Activated CD4-positive, alpha-beta T cell treated with anti-CD3 and anti-CD28 coated beads, Interleukin-2, amount 10 ng/mL, durations not matched to agents 7 days and 5 days (primary cell): Measurements from ENCODE around the gene DENND2C. TPM values are rescaled to one million over a fixed set of nuclear protein-coding genes. Genes with fewer than 3 reads are reported as not detected.

Source experiments
- CTCF ChIA-PET: fragments of 350-600 bp; sonication (Branson Sonifier 250); formaldehyde crosslinking; loops from one replicate; lab custom pipeline; 2021; ENCODE audit warnings: antibody characterized with exemption; lab: Charles Lee
- POLR2A ChIA-PET: fragments of 350-600 bp; sonication (Branson Sonifier 250); formaldehyde crosslinking; loops from one replicate; lab custom pipeline; 2021; ENCODE audit warnings: antibody characterized with exemption; lab: Charles Lee
- DNase-seq: peaks from one replicate; pipeline ENCODE4 v3.0.0-alpha.2; 2020
- H3K27ac Mint-ChIP-seq: one replicate; pipeline ENCODE4 v1.8.0; 2021; ENCODE audit warnings: mild to moderate bottlenecking, moderate library complexity, mixed read lengths
- H3K27me3 Mint-ChIP-seq: one replicate; pipeline ENCODE4 v1.8.0; 2021; ENCODE audit warnings: mixed read lengths
- H3K36me3 Mint-ChIP-seq: one replicate; pipeline ENCODE4 v1.8.0; 2021; ENCODE audit warnings: low read depth, mixed read lengths
- H3K4me1 Mint-ChIP-seq: one replicate; pipeline ENCODE4 v1.8.0; 2021; ENCODE audit warnings: mixed read lengths
- H3K4me3 Mint-ChIP-seq: one replicate; pipeline ENCODE4 v1.8.0; 2021; ENCODE audit warnings: mild to moderate bottlenecking, moderate library complexity, mixed read lengths
- H3K9me3 Mint-ChIP-seq: one replicate; pipeline ENCODE4 v1.8.0; 2021; ENCODE audit warnings: mixed read lengths
- total RNA-seq, 2 experiments: library from RNA; stranded (reverse); gene quantifications; one replicate each; pipeline ENCODE4 v1.2.3, GENCODE V29; 2021

DENND2C gene, protein sequence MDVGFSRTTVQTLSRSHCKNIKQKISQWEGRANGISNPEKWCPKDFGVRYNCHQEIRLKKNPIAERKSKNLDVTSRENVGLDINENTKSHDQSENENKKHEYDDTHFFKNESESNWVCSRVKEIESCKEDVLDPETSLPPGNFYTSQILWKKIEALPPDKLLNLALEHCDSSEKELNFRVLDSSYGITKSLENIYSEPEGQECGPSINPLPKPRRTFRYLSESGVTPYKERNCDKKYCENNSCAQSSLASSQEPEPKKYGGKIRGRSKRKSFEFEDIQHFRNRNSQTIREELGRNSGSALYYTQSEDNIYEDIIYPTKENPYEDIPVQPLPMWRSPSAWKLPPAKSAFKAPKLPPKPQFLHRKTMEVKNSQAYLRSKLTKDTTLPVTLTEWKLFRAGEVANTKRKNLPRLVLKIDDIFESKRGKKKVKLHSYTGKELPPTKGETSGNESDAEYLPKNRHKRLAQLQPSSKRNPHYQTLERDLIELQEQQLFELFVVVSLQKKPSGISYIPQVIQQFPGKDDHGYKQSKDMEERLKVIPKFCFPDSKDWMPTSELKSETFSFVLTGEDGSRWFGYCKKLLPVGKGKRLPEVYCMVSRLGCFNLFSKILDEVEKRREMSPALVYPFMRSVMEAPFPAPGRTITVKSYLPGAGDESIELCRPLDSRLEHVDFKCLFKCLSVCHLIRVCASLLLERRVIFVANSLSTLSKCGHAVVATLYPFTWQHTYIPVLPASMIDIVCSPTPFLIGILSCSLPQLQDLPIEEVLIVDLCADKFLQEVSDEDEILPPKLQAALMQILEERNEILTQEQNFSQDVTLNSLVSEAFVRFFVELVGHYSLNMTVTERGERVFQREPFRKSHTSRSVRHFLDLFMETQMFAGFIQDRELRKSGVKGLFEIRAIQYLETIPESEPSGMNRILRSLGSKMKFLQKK
- total RNA-seq = under 1 TPM; 0.12 to 0.15 TPM

DNA sequence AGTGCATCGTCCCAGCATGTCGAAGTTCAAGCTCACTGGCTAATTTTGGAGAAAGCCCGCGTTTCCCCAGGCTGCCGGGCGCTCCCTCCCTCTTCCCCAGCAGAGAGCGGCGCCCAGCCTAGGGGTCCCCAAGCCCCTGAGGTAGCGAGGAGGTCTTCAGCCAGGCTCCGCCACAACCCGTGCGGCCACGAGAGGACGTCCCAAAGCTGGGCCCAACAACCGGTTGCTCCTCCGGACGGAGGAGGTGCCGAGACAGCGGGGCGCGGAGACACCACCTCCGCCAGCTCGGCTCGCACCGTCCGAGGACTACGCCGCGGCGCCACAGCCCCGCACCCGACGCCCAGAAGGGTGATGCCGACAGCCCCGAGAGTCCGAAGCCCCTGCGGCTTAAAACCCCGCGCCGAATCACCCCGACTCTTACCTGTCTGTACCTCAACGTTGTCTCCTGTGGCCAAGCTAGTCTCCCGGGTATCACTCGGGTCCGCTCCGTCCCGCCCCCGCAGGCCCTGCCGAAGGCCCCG, at the start of gene DENND2C:
DENND2C (minus strand) TSS at position 488 of the 521 bp plus-strand sequence. CDS start 44,065 bp downstream, outside the sequence.
- no peak for DNase-seq
- H3K9me3 Mint-ChIP-seq = no peaks in the 10 kb centered on the region
- peaks cover 11% of the 10 kb centered on the region for H3K4me1 Mint-ChIP-seq
- H3K27me3 Mint-ChIP-seq = peaks cover 27% of the 10 kb centered on the region
- ChIA-PET POLR2A (interaction anchor here (0.7 kb wide), 1 partner anchor 201 kb away, joined by 3 read pairs; no protein-coding TSS in a partner anchor), CTCF (interaction anchor here (1.3 kb wide), 2 partner anchors 39 to 323 kb away, joined by 4 read pairs; no protein-coding TSS in a partner anchor)
- peak within 1 kb of the TSS; percentile 85 for H3K27ac Mint-ChIP-seq
- H3K36me3 Mint-ChIP-seq = no peaks in the 10 kb centered on the region
- peak within 1 kb of the TSS; percentile 94 for H3K4me3 Mint-ChIP-seq

DNA sequence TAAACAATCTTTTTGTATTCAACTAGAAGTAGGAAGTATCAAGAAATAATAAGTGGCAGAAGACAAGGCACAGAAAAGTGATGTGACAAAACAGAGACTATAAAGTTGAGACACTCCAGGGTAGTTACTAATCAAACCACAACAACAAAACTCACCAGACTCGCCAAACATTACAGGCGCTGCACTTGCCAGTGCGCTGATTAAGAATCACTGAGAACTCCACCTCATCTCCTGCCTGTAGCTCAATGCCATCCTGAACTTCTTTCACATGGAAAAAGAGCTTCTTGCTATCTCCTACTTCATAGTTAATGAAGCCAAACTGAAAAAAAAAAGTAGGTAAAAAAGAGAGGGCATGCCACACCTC, 49.6 kb upstream of the DENND2C start:
- H3K9me3 Mint-ChIP-seq = no peaks in the 10 kb centered on the region
- ChIA-PET POLR2A (interaction anchor here (0.7 kb wide), 1 partner anchor 26 kb away, joined by 6 read pairs; no protein-coding TSS in a partner anchor), CTCF (interaction anchor here (1.0 kb wide), 1 partner anchor 9 kb away, joined by 5 read pairs; no protein-coding TSS in a partner anchor)
- peaks cover 69% of the 10 kb centered on the region for H3K36me3 Mint-ChIP-seq
- H3K4me1 Mint-ChIP-seq = peaks cover 16% of the 10 kb centered on the region
- no peak overlapping the region for H3K4me3 Mint-ChIP-seq
- peak overlapping the region; percentile 7 for H3K27ac Mint-ChIP-seq
- DNase-seq = no peak
- H3K27me3 Mint-ChIP-seq = no peaks in the 10 kb centered on the region

DNA sequence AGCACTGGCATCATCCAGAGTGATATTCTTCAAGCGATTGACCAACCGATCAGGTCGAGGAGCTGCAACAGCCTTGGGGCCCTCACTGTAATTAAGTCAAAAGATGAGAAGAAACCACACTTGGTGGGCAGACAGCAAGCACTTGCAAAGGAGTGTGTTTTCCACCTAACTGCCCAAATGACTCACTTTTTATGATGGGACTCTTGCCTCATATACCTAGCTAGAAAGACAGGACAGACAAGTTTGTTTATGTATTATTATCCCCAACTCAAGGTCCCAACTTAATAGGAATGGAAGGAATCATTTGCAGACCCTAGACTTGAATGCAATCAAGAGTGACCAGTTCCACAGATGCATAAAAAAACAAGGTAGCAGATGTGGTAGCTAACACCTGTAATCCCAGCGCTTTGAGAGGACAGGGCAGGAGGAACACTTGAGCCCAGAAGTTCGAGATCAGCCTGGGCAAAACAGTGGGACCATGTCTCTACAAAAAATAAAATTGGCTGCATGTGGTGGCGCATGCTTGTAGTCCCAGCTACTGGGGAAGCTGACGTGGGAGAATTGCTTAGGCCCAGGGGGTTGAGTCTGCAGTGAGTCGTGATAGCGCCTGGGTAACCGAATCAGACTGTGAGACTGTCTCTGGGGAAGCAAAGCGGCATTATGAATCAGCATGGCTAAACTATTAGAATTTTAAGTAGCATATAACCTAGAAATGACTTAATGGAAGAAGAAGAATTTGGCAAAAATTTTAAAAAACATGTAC, 49.0 kb upstream of the DENND2C start:
- CTCF ChIA-PET = no interaction called here
- POLR2A ChIA-PET = no interaction called here
- peaks cover 22% of the 10 kb centered on the region for H3K4me1 Mint-ChIP-seq

DNA sequence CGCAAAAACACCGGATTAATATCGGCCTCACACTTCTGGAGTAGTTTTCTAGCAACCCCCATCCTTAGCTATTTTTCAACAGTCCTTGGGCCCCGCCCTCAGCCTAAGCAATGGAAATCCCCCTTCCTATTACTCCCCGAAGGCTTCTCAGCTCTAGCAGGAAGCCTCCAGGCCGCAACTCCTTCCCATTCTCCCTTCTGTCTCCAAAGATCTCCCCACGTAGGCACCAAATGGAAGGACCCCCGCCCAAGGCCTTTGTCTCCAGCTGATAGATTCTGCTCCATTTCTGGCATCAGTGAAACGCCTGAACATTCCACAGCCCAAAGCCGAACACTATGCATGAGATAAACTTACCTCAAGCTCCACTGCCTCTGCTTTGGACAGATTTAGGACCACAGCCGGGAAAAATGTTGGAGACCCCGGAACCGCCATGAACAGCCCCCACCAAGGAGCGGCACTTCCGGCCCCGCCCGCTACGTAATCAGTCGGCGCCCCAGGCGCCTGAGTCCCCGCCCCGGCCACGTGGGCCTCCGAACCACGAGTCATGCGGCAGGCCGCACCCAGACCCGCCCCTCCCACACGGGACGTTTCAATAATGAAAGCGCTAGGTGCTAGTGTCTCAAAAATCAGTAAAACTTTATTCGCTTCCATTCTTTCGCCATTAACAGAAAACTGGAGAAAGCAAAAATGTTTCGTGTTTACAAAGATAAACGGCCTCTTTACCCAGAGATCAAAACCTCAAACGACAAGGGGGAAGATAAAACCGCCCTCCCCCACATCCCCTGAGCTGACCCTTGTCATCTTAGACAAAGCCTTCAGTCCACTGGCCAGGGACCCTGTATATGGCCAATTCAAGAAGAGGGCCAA, 46.7 kb upstream of the DENND2C start, which contains the start of gene NRAS:
NRAS (minus strand) TSS at position 468 of the 867 bp plus-strand sequence. CDS start 611 bp downstream, outside the sequence.
- peaks cover 67% of the 10 kb centered on the region for H3K36me3 Mint-ChIP-seq
- H3K27me3 Mint-ChIP-seq = no peaks in the 10 kb centered on the region
- peak within 1 kb of the TSS; percentile 92 for H3K4me3 Mint-ChIP-seq
- H3K4me1 Mint-ChIP-seq = peaks cover 19% of the 10 kb centered on the region
- peak within 1 kb of the TSS; percentile 96 for H3K27ac Mint-ChIP-seq
- ChIA-PET CTCF (interaction anchor here (0.9 to 2.4 kb wide), 8 partner anchors 10 to 741 kb away, joined by 3 to 7 read pairs (median 3); no protein-coding TSS in a partner anchor), POLR2A (no interaction called here)
- DNase-seq = peak; percentile 96
- no peaks in the 10 kb centered on the region for H3K9me3 Mint-ChIP-seq

More for the DNA sequence above, 49.0 kb upstream of the DENND2C start:
- H3K27ac Mint-ChIP-seq = no peak overlapping the region
- H3K4me3 Mint-ChIP-seq = no peak overlapping the region
- DNase-seq = no peak
- H3K27me3 Mint-ChIP-seq = no peaks in the 10 kb centered on the region
- peaks cover 69% of the 10 kb centered on the region for H3K36me3 Mint-ChIP-seq
- no peaks in the 10 kb centered on the region for H3K9me3 Mint-ChIP-seq

DNA sequence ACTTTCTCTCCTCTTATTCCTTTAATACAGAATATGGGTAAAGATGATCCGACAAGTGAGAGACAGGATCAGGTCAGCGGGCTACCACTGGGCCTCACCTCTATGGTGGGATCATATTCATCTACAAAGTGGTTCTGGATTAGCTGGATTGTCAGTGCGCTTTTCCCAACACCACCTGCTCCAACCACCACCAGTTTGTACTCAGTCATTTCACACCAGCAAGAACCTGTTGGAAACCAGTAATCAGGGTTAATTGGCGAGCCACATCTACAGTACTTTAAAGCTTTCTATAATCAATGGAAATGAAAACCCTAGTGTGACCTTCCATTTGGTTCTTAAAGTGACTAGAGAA, 46.1 kb upstream of the DENND2C start:
- ChIA-PET CTCF (interaction anchor here (0.9 to 2.4 kb wide), 9 partner anchors 9 to 741 kb away, joined by 3 to 7 read pairs (median 3); partner anchors contain the start of gene AMPD1), POLR2A (no interaction called here)
- Mint-ChIP-seq H3K4me1 (peaks cover 19% of the 10 kb centered on the region), H3K27me3 (no peaks in the 10 kb centered on the region), H3K27ac (peak overlapping the region; percentile 96), H3K9me3 (no peaks in the 10 kb centered on the region), H3K36me3 (peaks cover 65% of the 10 kb centered on the region), H3K4me3 (peak overlapping the region; percentile 92)
- DNase-seq = no peak

DNA sequence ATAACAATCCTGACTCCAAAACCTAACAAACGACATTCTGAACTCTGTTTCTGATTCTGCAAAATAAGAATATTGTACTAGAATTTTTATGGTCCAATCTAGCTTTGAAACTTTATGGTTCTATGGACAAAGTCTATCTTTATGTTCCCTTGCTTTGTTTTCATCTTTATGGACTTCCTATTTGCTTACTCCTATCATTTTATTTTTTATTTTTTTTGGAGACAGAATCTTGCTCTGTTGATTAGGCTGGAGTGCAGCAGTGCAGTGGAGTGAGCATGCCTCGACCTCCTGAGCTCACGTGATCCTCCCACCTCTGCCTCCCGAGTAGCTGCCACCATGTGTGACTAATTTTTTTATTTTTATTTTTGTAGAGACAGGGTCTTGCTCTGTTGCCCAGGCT, 43.1 kb upstream of the DENND2C start:
- CTCF ChIA-PET = interaction anchor here (0.8 to 0.9 kb wide), 2 partner anchors 425 to 854 kb away, joined by 3 read pairs; no protein-coding TSS in a partner anchor

DNA sequence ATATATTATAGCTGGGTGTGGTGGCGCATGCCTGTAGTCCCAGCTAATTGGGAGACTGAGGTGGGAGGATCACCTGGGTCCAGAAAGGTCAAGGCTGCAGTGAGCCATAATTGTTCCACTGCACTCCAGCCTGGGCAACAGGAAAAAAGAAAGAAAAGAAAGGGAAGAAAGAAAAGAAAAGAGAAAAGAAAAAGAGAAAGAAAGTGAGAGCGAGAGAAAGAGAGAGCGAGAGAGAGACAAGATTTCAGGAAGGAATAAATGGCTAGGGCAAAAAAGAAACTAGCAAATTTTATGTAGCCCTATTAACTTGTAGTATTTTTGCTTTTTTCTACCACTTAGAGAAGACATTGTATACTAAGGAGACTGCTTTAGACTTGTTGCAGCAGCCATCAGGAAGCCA, 40.5 kb upstream of the DENND2C start:
- Mint-ChIP-seq H3K4me3 (no peak overlapping the region), H3K27me3 (no peaks in the 10 kb centered on the region), H3K36me3 (peaks cover 45% of the 10 kb centered on the region), H3K9me3 (no peaks in the 10 kb centered on the region), H3K4me1 (peaks cover 8% of the 10 kb centered on the region), H3K27ac (peak overlapping the region; percentile 75)
- no peak for DNase-seq
- ChIA-PET CTCF (interaction anchor here (1.1 kb wide), 1 partner anchor 10 kb away, joined by 3 read pairs; no protein-coding TSS in a partner anchor), POLR2A (no interaction called here)

More for the DNA sequence above, 43.1 kb upstream of the DENND2C start:
- no peak overlapping the region for H3K4me3 Mint-ChIP-seq
- H3K9me3 Mint-ChIP-seq = no peaks in the 10 kb centered on the region
- no peak for DNase-seq
- peaks cover 19% of the 10 kb centered on the region for H3K4me1 Mint-ChIP-seq
- POLR2A ChIA-PET = no interaction called here
- H3K36me3 Mint-ChIP-seq = peaks cover 49% of the 10 kb centered on the region
- H3K27ac Mint-ChIP-seq = no peak overlapping the region
- H3K27me3 Mint-ChIP-seq = no peaks in the 10 kb centered on the region

DNA sequence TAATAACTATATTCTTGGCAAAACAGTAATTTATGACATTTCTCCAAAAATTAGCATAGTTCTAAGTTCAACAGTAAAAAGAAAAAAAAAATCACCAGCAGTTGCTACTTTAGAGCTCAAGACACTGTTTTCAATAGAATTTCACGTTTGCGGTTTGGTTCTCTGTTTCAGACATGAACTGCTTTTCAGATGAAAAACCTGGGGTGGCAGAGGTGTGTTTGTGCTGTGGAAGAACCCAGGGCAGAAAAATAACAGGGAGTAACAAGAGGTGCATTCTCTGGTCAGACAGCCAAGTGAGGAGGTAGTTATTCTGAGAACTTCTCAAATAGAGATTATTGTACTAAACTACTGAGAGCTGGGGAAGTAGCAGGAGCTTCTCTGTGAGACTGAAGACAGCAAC, 37.8 kb upstream of the DENND2C start:
- H3K36me3 Mint-ChIP-seq = peaks cover 41% of the 10 kb centered on the region
- H3K4me3 Mint-ChIP-seq = no peak overlapping the region
- H3K4me1 Mint-ChIP-seq = no peaks in the 10 kb centered on the region
- H3K9me3 Mint-ChIP-seq = no peaks in the 10 kb centered on the region
- no peak overlapping the region for H3K27ac Mint-ChIP-seq
- no peak for DNase-seq
- POLR2A ChIA-PET = no interaction called here
- no peaks in the 10 kb centered on the region for H3K27me3 Mint-ChIP-seq
- CTCF ChIA-PET = interaction anchor here (0.7 to 1.6 kb wide), 2 partner anchors 9 to 359 kb away, joined by 3 read pairs; partner anchors contain the start of gene NRAS

DNA sequence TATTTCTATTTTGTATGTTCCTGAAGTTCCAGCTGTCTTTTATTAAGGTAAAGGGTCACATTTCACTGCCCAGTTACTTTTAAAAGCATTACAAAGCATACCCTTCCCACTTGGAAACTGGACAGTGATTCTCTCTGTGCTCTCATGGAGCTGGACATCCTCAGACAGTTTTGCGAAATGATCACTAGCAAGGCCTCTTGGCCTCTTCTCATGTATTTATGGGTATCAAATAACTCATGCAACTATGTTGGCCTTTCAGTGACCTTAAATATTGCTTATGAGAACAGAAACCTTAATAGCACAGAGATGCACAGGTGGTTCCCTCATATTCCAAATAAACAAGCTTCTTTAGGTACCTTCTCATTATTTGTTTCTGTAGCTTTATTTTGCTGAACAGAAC, 33.4 kb upstream of the DENND2C start:
- H3K27ac Mint-ChIP-seq = no peak overlapping the region
- ChIA-PET POLR2A (no interaction called here), CTCF (interaction anchor here (2.2 kb wide), 1 partner anchor 12 kb away, joined by 5 read pairs; the partner anchor contains the start of gene NRAS)
- H3K36me3 Mint-ChIP-seq = peaks cover 21% of the 10 kb centered on the region
- H3K4me3 Mint-ChIP-seq = no peak overlapping the region
- no peak for DNase-seq
- H3K4me1 Mint-ChIP-seq = no peaks in the 10 kb centered on the region
- peaks cover 5% of the 10 kb centered on the region for H3K27me3 Mint-ChIP-seq
- H3K9me3 Mint-ChIP-seq = no peaks in the 10 kb centered on the region

DNA sequence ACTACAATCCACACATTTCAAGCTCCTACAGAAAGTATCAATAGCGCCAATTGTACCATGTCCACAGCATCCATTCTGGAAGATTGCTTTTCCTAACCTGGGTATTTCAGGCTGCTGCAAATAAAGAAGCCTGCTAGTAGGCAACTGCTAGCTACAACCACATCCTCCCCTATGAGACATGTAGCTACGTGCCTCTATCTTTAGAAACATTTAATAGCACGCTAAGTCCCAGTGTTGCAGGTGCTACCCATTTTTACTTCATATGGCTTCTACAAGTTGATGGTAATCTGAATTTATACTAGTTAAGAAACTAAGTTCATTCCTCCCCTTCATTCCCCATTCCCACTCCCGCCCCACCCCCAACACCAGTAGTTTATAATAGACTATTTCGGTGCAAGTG, 32.9 kb upstream of the DENND2C start:
- Mint-ChIP-seq H3K4me1 (no peaks in the 10 kb centered on the region), H3K4me3 (no peak overlapping the region), H3K9me3 (no peaks in the 10 kb centered on the region), H3K36me3 (peaks cover 19% of the 10 kb centered on the region), H3K27ac (no peak overlapping the region), H3K27me3 (peaks cover 5% of the 10 kb centered on the region)
- ChIA-PET POLR2A (no interaction called here), CTCF (interaction anchor here (2.2 kb wide), 1 partner anchor 13 kb away, joined by 5 read pairs; the partner anchor contains the start of gene NRAS)
- DNase-seq = no peak

DNA sequence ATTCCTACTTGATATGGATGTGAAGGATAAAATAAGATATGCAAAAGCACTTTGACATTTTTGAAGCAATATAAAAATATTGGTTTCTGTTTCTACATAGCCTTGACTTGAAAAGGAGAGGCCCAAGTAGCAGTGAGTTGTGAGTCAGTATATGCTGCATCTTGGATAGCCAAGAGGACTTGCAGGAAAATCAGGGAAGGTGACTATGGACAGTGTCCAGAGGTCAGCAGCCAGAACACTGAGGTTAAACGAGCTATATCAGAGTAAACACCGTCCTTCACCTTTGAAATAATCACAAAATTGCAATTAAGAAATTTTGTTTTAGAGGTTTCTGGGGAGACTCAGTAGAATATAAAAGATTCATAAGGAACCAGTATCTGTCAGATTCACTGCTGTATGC, 32.1 kb upstream of the DENND2C start:
- Mint-ChIP-seq H3K27me3 (peaks cover 7% of the 10 kb centered on the region), H3K27ac (no peak overlapping the region), H3K36me3 (peaks cover 10% of the 10 kb centered on the region), H3K4me1 (no peaks in the 10 kb centered on the region), H3K4me3 (no peak overlapping the region), H3K9me3 (no peaks in the 10 kb centered on the region)
- DNase-seq = no peak
- ChIA-PET POLR2A (no interaction called here), CTCF (interaction anchor here (0.6 kb wide), 1 partner anchor 28 kb away, joined by 4 read pairs; no protein-coding TSS in a partner anchor)
